HepG2 (cell line): ENCODE measurements around the gene FMC1. TPM values are rescaled to one million over a fixed set of nuclear protein-coding genes. Genes with fewer than 3 reads are reported as not detected.

Experiments used
- CHCHD3 ChIP-seq: sonication (generic); formaldehyde crosslinking; IDR thresholded peaks from 2 replicates; pipeline ENCODE4 v1.8.0; 2022; ENCODE audit warnings: mild to moderate bottlenecking, missing genetic modification reagents, moderate library complexity
- DNMT3B ChIP-seq: conservative IDR thresholded peaks from 2 replicates; pipeline ENCODE4 v1.6.1; 2016; ENCODE audit warnings: missing biosample characterization, control low read depth
- HMG20B ChIP-seq: conservative IDR thresholded peaks from 2 replicates; pipeline ENCODE4 v1.6.1; 2016; ENCODE audit warnings: missing genetic modification reagents, missing compliant biosample characterization
- KMT2A ChIP-seq: sonication (generic); formaldehyde crosslinking; IDR thresholded peaks from 2 replicates; pipeline ENCODE4 v1.4.0; 2020; ENCODE audit warnings: missing genetic modification reagents
- MATR3 ChIP-seq: sonication (generic); formaldehyde crosslinking; IDR thresholded peaks from 2 replicates; pipeline ENCODE4 v1.4.0; 2020; ENCODE audit warnings: missing genetic modification reagents
- MIER2 ChIP-seq: IDR thresholded peaks from 2 replicates; pipeline ENCODE4 v1.6.1; 2016; ENCODE audit warnings: missing biosample characterization, missing genetic modification reagents
- MLLT10 ChIP-seq: sonication (generic); formaldehyde crosslinking; IDR thresholded peaks from 2 replicates; pipeline ENCODE4 v1.4.0; 2020; ENCODE audit warnings: missing genetic modification reagents
- NFKBIZ ChIP-seq: IDR thresholded peaks from 2 replicates; pipeline ENCODE4 v1.6.1; 2018; ENCODE audit warnings: missing genetic modification reagents, missing compliant biosample characterization
- NONO ChIP-seq, 2 experiments: fragments of 450-650 bp in 1 of 2; sonication (generic) in 1 of 2; formaldehyde crosslinking in 1 of 2; IDR thresholded peaks in 1 of 2; conservative IDR thresholded peaks in 1 of 2; 2 replicates each; pipeline versions ENCODE4 v1.6.1 to v1.8.0; 2017 to 2022; ENCODE audit warnings: mild to moderate bottlenecking in 1 of 2, missing genetic modification reagents in 1 of 2, moderate library complexity in 1 of 2
- PHB2 ChIP-seq: fragments of 450-650 bp; IDR thresholded peaks from 2 replicates; pipeline ENCODE4 v1.6.1; 2018; ENCODE audit not compliant: partially characterized antibody
- PHF20 ChIP-seq: sonication (generic); formaldehyde crosslinking; IDR thresholded peaks from 2 replicates; pipeline ENCODE4 v1.5.0; 2020; ENCODE audit warnings: mild to moderate bottlenecking, missing genetic modification reagents
- STAG1 ChIP-seq: sonication (generic); formaldehyde crosslinking; IDR thresholded peaks from 2 replicates; pipeline ENCODE4 v1.4.0; 2020; ENCODE audit warnings: missing genetic modification reagents
- TGIF2 ChIP-seq: IDR thresholded peaks from 2 replicates; pipeline ENCODE4 v1.6.1; 2016; ENCODE audit warnings: control low read depth, missing compliant biosample characterization
- ZFP90 ChIP-seq: sonication (generic); formaldehyde crosslinking; IDR thresholded peaks from 2 replicates; pipeline ENCODE4 v1.8.0; 2022; ENCODE audit warnings: missing genetic modification reagents, mild to moderate bottlenecking, inconsistent platforms, borderline replicate concordance
- ZNF180 ChIP-seq: sonication (generic); formaldehyde crosslinking; IDR thresholded peaks from 2 replicates; pipeline ENCODE4 v1.4.0; 2020; ENCODE audit warnings: low read depth, missing genetic modification reagents, borderline replicate concordance
- ZNF607 ChIP-seq: sonication (generic); formaldehyde crosslinking; IDR thresholded peaks from 2 replicates; pipeline ENCODE4 v1.5.1; 2020; ENCODE audit warnings: missing genetic modification reagents, mild to moderate bottlenecking, borderline replicate concordance
- ZNF614 ChIP-seq: IDR thresholded peaks from 2 replicates; pipeline ENCODE4 v1.6.1; 2018; ENCODE audit warnings: missing biosample characterization, missing genetic modification reagents, inconsistent platforms, borderline replicate concordance
- ZNF737 ChIP-seq: sonication (generic); formaldehyde crosslinking; IDR thresholded peaks from 2 replicates; pipeline ENCODE4 v1.5.0; 2020; ENCODE audit warnings: missing genetic modification reagents, mild to moderate bottlenecking, borderline replicate concordance
- ZNF776 ChIP-seq: sonication (generic); formaldehyde crosslinking; IDR thresholded peaks from 2 replicates; pipeline ENCODE4 v1.4.0; 2020; ENCODE audit warnings: mild to moderate bottlenecking, missing genetic modification reagents
- ZNF780A ChIP-seq: sonication (generic); formaldehyde crosslinking; IDR thresholded peaks from 2 replicates; pipeline ENCODE4 v1.8.0; 2022; ENCODE audit warnings: mild to moderate bottlenecking, missing genetic modification reagents, moderate library complexity
- ZNF891 ChIP-seq: sonication (generic); formaldehyde crosslinking; IDR thresholded peaks from 2 replicates; pipeline ENCODE4 v1.5.0; 2020; ENCODE audit warnings: mild to moderate bottlenecking, missing genetic modification reagents
- polyA plus RNA-seq, 8 experiments: library from polyadenylated mRNA; depleted of rRNA in 3 of 8; stranded (reverse) in 7 of 8; unstranded in 1 of 8; fragments of >200 nt; fragmentation: Illumina TruSeq in 4 of 8; extraction: Trizol in 4 of 8; gene quantifications; 2 replicates each; pipeline versions ENCODE4 v1.2.1 to v1.2.3, GENCODE V29; 2011 to 2016; ENCODE audit warnings: low read depth in 4 of 8, missing spikeins in 1 of 8, mixed read lengths in 1 of 8; ENCODE audit not compliant: insufficient read depth in 1 of 8
- total RNA-seq, 5 experiments: library from RNA; depleted of rRNA; stranded (reverse); fragments of >200 nt; fragmentation: Illumina TruSeq; extraction: Trizol; gene quantifications; 2 replicates each; pipeline ENCODE4 v1.2.3, GENCODE V29; 2016; ENCODE audit warnings: low read depth in 1 of 5
- TF ChIP-seq, protein P1 (sequence below): sonication (generic); formaldehyde crosslinking; IDR thresholded peaks from 2 replicates; pipeline ENCODE4 v1.4.0; 2020; ENCODE audit warnings: low read depth, mild to moderate bottlenecking, missing genetic modification reagents
- TF ChIP-seq, protein P2 (sequence below), 2 experiments: fragments of 450-650 bp in 1 of 2; sonication (generic) in 1 of 2; formaldehyde crosslinking; IDR thresholded peaks; 2 replicates each; pipeline versions ENCODE4 v1.5.0 to v1.8.0; 2020 to 2022; ENCODE audit warnings: mild to moderate bottlenecking in 1 of 2, missing genetic modification reagents in 1 of 2
- TF ChIP-seq, protein P3 (sequence below): sonication (generic); formaldehyde crosslinking; IDR thresholded peaks from 2 replicates; pipeline ENCODE4 v1.4.0; 2020; ENCODE audit warnings: missing genetic modification reagents
- TF ChIP-seq, protein P4 (sequence below): sonication (generic); formaldehyde crosslinking; IDR thresholded peaks from 2 replicates; pipeline ENCODE4 v1.5.0; 2020; ENCODE audit warnings: missing genetic modification reagents

Gene FMC1
- total and polyA plus RNA-seq, 2 of the 13 experiments (the other 11 are each of a cell fraction or from before 2014, with no cell fraction given): 39.2 to 50.7 TPM

- TF ChIP-seq, protein P1, sequence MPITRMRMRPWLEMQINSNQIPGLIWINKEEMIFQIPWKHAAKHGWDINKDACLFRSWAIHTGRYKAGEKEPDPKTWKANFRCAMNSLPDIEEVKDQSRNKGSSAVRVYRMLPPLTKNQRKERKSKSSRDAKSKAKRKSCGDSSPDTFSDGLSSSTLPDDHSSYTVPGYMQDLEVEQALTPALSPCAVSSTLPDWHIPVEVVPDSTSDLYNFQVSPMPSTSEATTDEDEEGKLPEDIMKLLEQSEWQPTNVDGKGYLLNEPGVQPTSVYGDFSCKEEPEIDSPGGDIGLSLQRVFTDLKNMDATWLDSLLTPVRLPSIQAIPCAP (CRISPR knock-in tag): 0 out of 2 replicates have a peak, but pooled peaks have one; percentile 39
- TF ChIP-seq STAG1 (CRISPR knock-in tag) (peak; percentile 48; the same call in 1 of the 2 replicates), MIER2 (CRISPR knock-in tag) (peak; percentile 7; the same call in 1 of the 2 replicates), ZNF614 (CRISPR knock-in tag) (peak; percentile 79; the same call in 1 of the 2 replicates), PHB2 (no peak), ZNF607 (CRISPR knock-in tag) (no peak), DNMT3B (no peak), ZNF776 (CRISPR knock-in tag) (no peak), CHCHD3 (CRISPR knock-in tag) (peak; percentile 87; the same call in 1 of the 2 replicates), MLLT10 (no peak; the same call in 1 of the 2 replicates), HMG20B (CRISPR knock-in tag) (no peak), MATR3 (CRISPR knock-in tag) (no peak), ZNF891 (CRISPR knock-in tag) (no peak), TGIF2 (CRISPR knock-in tag) (no peak), ZFP90 (peak; percentile 85; the same call in 1 of the 2 replicates), NFKBIZ (CRISPR knock-in tag) (peak; percentile 64), PHF20 (CRISPR knock-in tag) (peak; percentile 94), KMT2A (CRISPR knock-in tag) (peak; percentile 39; the same call in 1 of the 2 replicates), ZNF780A (CRISPR knock-in tag) (peak; percentile 70), ZNF180 (no peak; the same call in 1 of the 2 replicates), ZNF737 (CRISPR knock-in tag) (no peak), NONO (IDR thresholded peaks at IDR 0.05) (no peak), NONO (CRISPR knock-in tag; conservative IDR thresholded peaks at IDR 0.05) (peak; percentile 97)
- TF ChIP-seq, protein P2, sequence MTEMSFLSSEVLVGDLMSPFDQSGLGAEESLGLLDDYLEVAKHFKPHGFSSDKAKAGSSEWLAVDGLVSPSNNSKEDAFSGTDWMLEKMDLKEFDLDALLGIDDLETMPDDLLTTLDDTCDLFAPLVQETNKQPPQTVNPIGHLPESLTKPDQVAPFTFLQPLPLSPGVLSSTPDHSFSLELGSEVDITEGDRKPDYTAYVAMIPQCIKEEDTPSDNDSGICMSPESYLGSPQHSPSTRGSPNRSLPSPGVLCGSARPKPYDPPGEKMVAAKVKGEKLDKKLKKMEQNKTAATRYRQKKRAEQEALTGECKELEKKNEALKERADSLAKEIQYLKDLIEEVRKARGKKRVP (CRISPR knock-in tag; IDR thresholded peaks at IDR 0.05): peak in 1 of 2 experiments; percentile 73; a peak in 2 of 4 replicates
- TF ChIP-seq, protein P3, sequence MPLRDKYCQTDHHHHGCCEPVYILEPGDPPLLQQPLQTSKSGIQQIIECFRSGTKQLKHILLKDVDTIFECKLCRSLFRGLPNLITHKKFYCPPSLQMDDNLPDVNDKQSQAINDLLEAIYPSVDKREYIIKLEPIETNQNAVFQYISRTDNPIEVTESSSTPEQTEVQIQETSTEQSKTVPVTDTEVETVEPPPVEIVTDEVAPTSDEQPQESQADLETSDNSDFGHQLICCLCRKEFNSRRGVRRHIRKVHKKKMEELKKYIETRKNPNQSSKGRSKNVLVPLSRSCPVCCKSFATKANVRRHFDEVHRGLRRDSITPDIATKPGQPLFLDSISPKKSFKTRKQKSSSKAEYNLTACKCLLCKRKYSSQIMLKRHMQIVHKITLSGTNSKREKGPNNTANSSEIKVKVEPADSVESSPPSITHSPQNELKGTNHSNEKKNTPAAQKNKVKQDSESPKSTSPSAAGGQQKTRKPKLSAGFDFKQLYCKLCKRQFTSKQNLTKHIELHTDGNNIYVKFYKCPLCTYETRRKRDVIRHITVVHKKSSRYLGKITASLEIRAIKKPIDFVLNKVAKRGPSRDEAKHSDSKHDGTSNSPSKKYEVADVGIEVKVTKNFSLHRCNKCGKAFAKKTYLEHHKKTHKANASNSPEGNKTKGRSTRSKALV (CRISPR knock-in tag): no peak; the same call in none of the 2 replicates
- TF ChIP-seq, protein P4, sequence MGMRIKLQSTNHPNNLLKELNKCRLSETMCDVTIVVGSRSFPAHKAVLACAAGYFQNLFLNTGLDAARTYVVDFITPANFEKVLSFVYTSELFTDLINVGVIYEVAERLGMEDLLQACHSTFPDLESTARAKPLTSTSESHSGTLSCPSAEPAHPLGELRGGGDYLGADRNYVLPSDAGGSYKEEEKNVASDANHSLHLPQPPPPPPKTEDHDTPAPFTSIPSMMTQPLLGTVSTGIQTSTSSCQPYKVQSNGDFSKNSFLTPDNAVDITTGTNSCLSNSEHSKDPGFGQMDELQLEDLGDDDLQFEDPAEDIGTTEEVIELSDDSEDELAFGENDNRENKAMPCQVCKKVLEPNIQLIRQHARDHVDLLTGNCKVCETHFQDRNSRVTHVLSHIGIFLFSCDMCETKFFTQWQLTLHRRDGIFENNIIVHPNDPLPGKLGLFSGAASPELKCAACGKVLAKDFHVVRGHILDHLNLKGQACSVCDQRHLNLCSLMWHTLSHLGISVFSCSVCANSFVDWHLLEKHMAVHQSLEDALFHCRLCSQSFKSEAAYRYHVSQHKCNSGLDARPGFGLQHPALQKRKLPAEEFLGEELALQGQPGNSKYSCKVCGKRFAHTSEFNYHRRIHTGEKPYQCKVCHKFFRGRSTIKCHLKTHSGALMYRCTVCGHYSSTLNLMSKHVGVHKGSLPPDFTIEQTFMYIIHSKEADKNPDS: no peak; the same call in 1 of the 2 replicates
Measured at GRCh38 chr7:139340037-139340807, 915 bp upstream of the FMC1 start (continued).
